WTC11 (cell line): ENCODE measurements around the gene LARP1.

ENCODE experiments used
- ATF2 ChIP-seq: sonication (generic); formaldehyde crosslinking; IDR thresholded peaks from 2 replicates; pipeline ENCODE4 v1.8.1; 2022; ENCODE audit warnings: low read depth, missing genetic modification reagents, borderline replicate concordance
- ATF3 ChIP-seq: sonication (generic); formaldehyde crosslinking; conservative IDR thresholded peaks from 2 replicates; pipeline ENCODE4 v1.8.1; 2022; ENCODE audit warnings: mild to moderate bottlenecking, missing genetic modification reagents
- CREB1 ChIP-seq: sonication (generic); formaldehyde crosslinking; IDR thresholded peaks from 2 replicates; pipeline ENCODE4 v1.8.0; 2023; ENCODE audit warnings: mild to moderate bottlenecking, missing genetic modification reagents
- CTCF ChIP-seq: fragments of 200-600 bp; IDR thresholded peaks from 2 replicates; pipeline ENCODE4 v1.8.0; 2022; ENCODE audit warnings: antibody characterized with exemption
- E2F4 ChIP-seq: sonication (generic); formaldehyde crosslinking; IDR thresholded peaks from 2 replicates; pipeline ENCODE4 v1.8.1; 2022; ENCODE audit warnings: low read depth, mild to moderate bottlenecking, moderate library complexity, missing genetic modification reagents, borderline replicate concordance
- GABPB1 ChIP-seq: sonication (generic); formaldehyde crosslinking; IDR thresholded peaks from 2 replicates; pipeline ENCODE4 v1.8.1; 2023; ENCODE audit warnings: mild to moderate bottlenecking, missing genetic modification reagents
- PREB ChIP-seq: sonication (generic); formaldehyde crosslinking; IDR thresholded peaks from 2 replicates; pipeline ENCODE4 v1.8.1; 2022; ENCODE audit warnings: mild to moderate bottlenecking, missing genetic modification reagents, moderate library complexity, borderline replicate concordance
- RELA ChIP-seq: sonication (generic); formaldehyde crosslinking; IDR thresholded peaks from 2 replicates; pipeline ENCODE4 v1.8.1; 2022; ENCODE audit warnings: missing genetic modification reagents, mild to moderate bottlenecking, borderline replicate concordance
- RORB ChIP-seq: fragments of 250-450 bp; sonication (Bioruptor Pico); IDR thresholded peaks from 2 replicates; pipeline ENCODE4 v1.9.0; 2021; ENCODE audit warnings: mild to moderate bottlenecking
- ZNF138 ChIP-seq: sonication (generic); formaldehyde crosslinking; conservative IDR thresholded peaks from 2 replicates; pipeline ENCODE4 v1.8.1; 2022; ENCODE audit warnings: mild to moderate bottlenecking, moderate library complexity, missing genetic modification reagents

GRCh38 chr5:154783774-154784460 is 28.7 kb downstream of the LARP1 start:
- TF ChIP-seq CTCF = no peak
- no peak for TF ChIP-seq ATF2 (CRISPR knock-in tag)
- TF ChIP-seq ATF3 (CRISPR knock-in tag) = no peak
- no peak for TF ChIP-seq RORB (CRISPR knock-in tag)
- no peak for TF ChIP-seq CREB1 (CRISPR knock-in tag)
- no peak for TF ChIP-seq E2F4 (CRISPR knock-in tag)
- no peak for TF ChIP-seq RELA (CRISPR knock-in tag)
- TF ChIP-seq PREB (CRISPR knock-in tag) = no peak
- TF ChIP-seq ZNF138 (CRISPR knock-in tag) = no peak
- TF ChIP-seq GABPB1 (CRISPR knock-in tag) = no peak
